ENCODE measurements around the gene PCARE.

DNA sequence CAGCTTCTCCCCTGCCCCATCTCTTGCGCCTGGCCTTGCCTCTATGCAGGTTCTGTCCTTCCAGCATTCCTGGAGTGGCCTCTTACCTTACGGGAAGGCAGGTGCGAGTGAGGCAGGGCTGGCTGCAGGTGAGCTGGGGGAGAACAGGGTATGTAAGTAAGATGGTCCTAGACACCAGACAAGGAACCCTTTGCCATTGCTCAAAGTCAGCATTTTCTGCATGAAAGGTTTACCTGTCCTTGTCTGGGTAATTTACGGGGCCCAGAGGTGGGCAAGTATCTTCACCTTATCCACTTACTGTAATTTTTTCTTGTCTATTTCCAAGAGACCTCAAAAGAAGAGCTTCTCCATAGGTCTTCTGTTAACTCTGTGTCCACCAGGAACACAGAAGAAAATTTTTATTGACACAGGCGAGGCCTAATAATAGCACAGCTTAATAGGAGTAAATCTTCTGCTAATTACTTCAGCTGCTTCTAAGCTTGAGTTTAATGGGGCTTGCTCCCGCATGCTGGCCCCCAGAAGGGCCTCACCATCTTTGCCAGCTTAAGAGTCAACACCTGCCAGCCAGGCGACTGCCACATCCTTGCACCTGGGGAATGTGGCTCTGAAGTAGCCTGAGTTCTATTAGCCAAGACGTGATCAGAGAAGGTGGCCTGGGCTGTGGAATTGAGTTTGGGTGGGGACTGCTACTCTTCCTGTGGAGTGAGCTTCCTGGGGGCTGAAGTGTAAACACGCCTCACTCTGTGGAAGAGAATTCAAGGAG lies 27.1 kb downstream of the PCARE start:
- TF ChIP-seq EZH2phosphoT487 (IDR thresholded peaks at IDR 0.05; ENCODE audit: insufficient read depth, low read depth) = no peak
- TF ChIP-seq EZH2 (IDR thresholded peaks at IDR 0.05; ENCODE audit: insufficient read depth, poor library complexity, severe bottlenecking) = no peak

All from GM23248 (cell line).